GM13977 (cell line): ENCODE measurements around the gene ZDHHC13.

Experiments used
- DNase-seq: peaks from one replicate; pipeline ENCODE4 v3.0.0; 2012; ENCODE audit warnings: low spot score
- CTCF ChIP-seq: IDR thresholded peaks from 2 replicates; pipeline ENCODE4 v1.5.1; 2012; ENCODE audit warnings: mild to moderate bottlenecking, control low read depth; ENCODE audit not compliant: insufficient read depth; ENCODE audit errors: extremely low read depth, missing control alignments
- in situ Hi-C: fragments of 300-500 bp; cut with MboI; formaldehyde crosslinking; loops from one replicate; pipeline ENCODE4 v1.12.0; 2022; ENCODE audit warnings: low sequenced_read_pairs, low pct_unique_long_range_greater_than_20kb, mixed read lengths, inconsistent platforms; ENCODE audit not compliant: unreplicated experiment

ZDHHC13 gene

GRCh38 chr11:19076744-19077589, 40.0 kb upstream of the ZDHHC13 start:
- peak; percentile 57 for DNase-seq
- TF ChIP-seq CTCF, result peak; percentile 94
- in situ Hi-C loops, result no loop called here

- DNase-seq, result no peak
- TF ChIP-seq CTCF, result peak; percentile 0
- in situ Hi-C loops, result no loop called here
Observed at GRCh38 chr11:19077965-19078364, 39.0 kb upstream of the ZDHHC13 start.

GRCh38 chr11:19079643-19080440, 37.1 kb upstream of the ZDHHC13 start:
- no peak for DNase-seq
- no peak for TF ChIP-seq CTCF
- in situ Hi-C loops, result no loop called here

- TF ChIP-seq CTCF, result no peak
- DNase-seq, result no peak
- in situ Hi-C loops, result no loop called here
Observed at GRCh38 chr11:19080579-19080993, 36.4 kb upstream of the ZDHHC13 start.

GRCh38 chr11:19083166-19083565, 33.8 kb upstream of the ZDHHC13 start:
- DNase-seq, result no peak
- TF ChIP-seq CTCF, result no peak
- in situ Hi-C loops, result no loop called here

- no peak for DNase-seq
- TF ChIP-seq CTCF, result no peak
- in situ Hi-C loops, result no loop called here
Observed at GRCh38 chr11:19084661-19085315, 32.2 kb upstream of the ZDHHC13 start.
